K562 (cell line): Measurements from ENCODE around the gene AQP1. TPM values are rescaled to one million over a fixed set of nuclear protein-coding genes. Genes with fewer than 3 reads are reported as not detected.

Experiments
- ATAC-seq: fragments of 200-7000 bp; cut with Tn5 transposase; 3 replicates; pipeline ENCODE4 v1.9.1; 2020; ENCODE audit warnings: moderate library complexity
- BruUV-seq: library from RNA; stranded (reverse); fragments of 400-500 nt; replicated peaks from 2 replicates; lab custom pipeline; 2021; lab: Mats Ljungman, UMichigan
- CTCF ChIA-PET: fragments of 300-600 bp; formaldehyde crosslinking; extraction: SDS; loops from one replicate; lab custom pipeline; 2021; ENCODE audit warnings: low intra/inter-chr PET ratio; lab: Yijun Ruan, JAX
- POLR2A ChIA-PET: fragments of 300-600, 350-650 bp; sonication (Branson Sonifier 250); formaldehyde crosslinking; extraction: SDS; loops from one replicate; lab custom pipeline; 2021; ENCODE audit warnings: antibody characterized with exemption, inconsistent platforms; lab: Yijun Ruan, JAX
- DNase-seq, 4 experiments: peaks; one replicate each; pipeline versions ENCODE4 v3.0.0 to v3.0.0-alpha.2; 2011 to 2018; ENCODE audit warnings: low spot score in 3 of 4, mixed read lengths in 3 of 4; ENCODE audit errors: extremely low read depth in 1 of 4
- FAIRE-seq: peaks from 2 replicates; lab custom pipeline; 2011; peaks lifted over from hg19 to GRCh38; lab: Jason Lieb, UNC
- H2AFZ ChIP-seq: 2 replicates; pipeline ENCODE4 v1.6.0; 2011; ENCODE audit warnings: low read depth, low read length, control low read depth, inconsistent platforms
- H3K27ac ChIP-seq: fragments of 200-600 bp; 3 replicates; pipeline ENCODE4 v1.8.0; 2011; ENCODE audit warnings: low read depth, mild to moderate bottlenecking, control low read depth, inconsistent platforms, low read length, moderate library complexity, mixed read lengths; ENCODE audit errors: extremely low read depth
- H3K27me3 ChIP-seq, 2 experiments: fragments of 300-600 bp in 1 of 2; 2 replicates in 1 of 2; 3 replicates in 1 of 2; pipeline versions ENCODE4 v1.6.0 to v1.8.0; 2011; ENCODE audit warnings: inconsistent platforms in 2 of 2, low read length in 2 of 2, mild to moderate bottlenecking in 1 of 2, mixed read lengths in 1 of 2, moderate library complexity in 1 of 2; ENCODE audit not compliant: control insufficient read depth in 2 of 2, insufficient read depth in 2 of 2
- H3K36me3 ChIP-seq: fragments of 300-600 bp; 3 replicates; pipeline ENCODE4 v1.8.0; 2011; ENCODE audit warnings: mild to moderate bottlenecking, low read length, inconsistent platforms; ENCODE audit not compliant: control insufficient read depth, insufficient read depth
- H3K4me1 ChIP-seq, 2 experiments: fragments of 200-600 bp in 1 of 2; replicated peaks in 1 of 2; 2 replicates in 1 of 2; 3 replicates in 1 of 2; pipeline versions ENCODE4 v1.5.1 to v1.8.0; 2011; ENCODE audit warnings: inconsistent platforms in 2 of 2, low read length in 2 of 2, mild to moderate bottlenecking in 1 of 2, mixed read lengths in 1 of 2, moderate library complexity in 1 of 2; ENCODE audit not compliant: control insufficient read depth in 2 of 2, insufficient read depth in 2 of 2
- H3K4me2 ChIP-seq: 2 replicates; pipeline ENCODE4 v1.6.1; 2011; ENCODE audit warnings: low read length, control low read depth, inconsistent platforms, mixed read lengths; ENCODE audit not compliant: insufficient read depth
- H3K4me3 ChIP-seq: fragments of 200-600 bp; sonication (generic), shearing (Covaris generic); 2 replicates; pipeline ENCODE4 v1.5.1; 2016; ENCODE audit warnings: control low read depth, inconsistent platforms
- H3K79me2 ChIP-seq: fragments of 200-600 bp; 3 replicates; pipeline ENCODE4 v1.8.0; 2011; ENCODE audit warnings: low read length, inconsistent platforms; ENCODE audit not compliant: control insufficient read depth, insufficient read depth
- H3K9ac ChIP-seq, 2 experiments: 2 replicates each; pipeline versions ENCODE4 v1.6.0 to v1.6.1; 2011; ENCODE audit warnings: low read depth in 2 of 2, low read length in 2 of 2, control low read depth in 1 of 2, inconsistent platforms in 1 of 2, mild to moderate bottlenecking in 1 of 2, mixed read lengths in 1 of 2; ENCODE audit not compliant: insufficient read depth in 1 of 2
- H3K9me1 ChIP-seq: one replicate; pipeline ENCODE4 v1.6.0; 2011; ENCODE audit warnings: inconsistent platforms, mild to moderate bottlenecking, low read length, moderate library complexity; ENCODE audit not compliant: control insufficient read depth, insufficient read depth
- H3K9me3 ChIP-seq: replicated peaks from 2 replicates; pipeline ENCODE4 v1.5.1; 2011; ENCODE audit warnings: low read depth, low read length, inconsistent platforms; ENCODE audit not compliant: control insufficient read depth, insufficient read depth
- H4K20me1 ChIP-seq: replicated peaks from 2 replicates; pipeline ENCODE4 v1.6.1; 2011; ENCODE audit warnings: low read length, inconsistent platforms, mixed read lengths; ENCODE audit not compliant: control insufficient read depth, insufficient read depth
- RBBP5 ChIP-seq: fragments of 200-600 bp; sonication (generic); IDR thresholded peaks from 2 replicates; pipeline ENCODE4 v1.6.1; 2012; ENCODE audit warnings: borderline replicate concordance, mild to moderate bottlenecking, low read length, control low read depth, inconsistent platforms; ENCODE audit not compliant: insufficient read depth, poor library complexity, severe bottlenecking
- ZNF134 ChIP-seq: fragments of 250-450 bp; sonication (Bioruptor Pico); conservative IDR thresholded peaks from 2 replicates; pipeline ENCODE4 v1.4.0; 2020
- ZNF592 ChIP-seq: fragments of 450-650 bp; IDR thresholded peaks from 2 replicates; pipeline ENCODE4 v1.6.1; 2017; ENCODE audit warnings: antibody characterized with exemption, mild to moderate bottlenecking
- WGBS: fragments of 100-300 bp; shearing (Covaris generic); methylation state at CpG from one replicate; pipeline ENCODE4 v1.1.6; 2016; ENCODE audit warnings: low coverage, mixed read lengths; ENCODE audit not compliant: insufficient coverage; ENCODE audit errors: missing lambda C conversion rate; 5-methylcytosine and 5-hydroxymethylcytosine counted together
- in situ Hi-C: fragments of 300-500 bp; cut with MboI; formaldehyde crosslinking; loops from 4 replicates; pipeline ENCODE4 v1.15.0; 2018; ENCODE audit warnings: inconsistent platforms, mixed read lengths
- intact Hi-C: fragments of 100-400 bp; cut with micrococcal nuclease; formaldehyde crosslinking; loops from 2 replicates; pipeline ENCODE4 v1.14.2; 2022
- polyA plus RNA-seq, 8 experiments: library from polyadenylated mRNA; depleted of rRNA in 4 of 8; stranded (reverse) in 5 of 8; unstranded in 3 of 8; fragments of >200 nt; fragmentation: Nextera tagmentation in 2 of 8; fragmentation: Illumina TruSeq in 1 of 8; extraction: Ambion mirVana in 2 of 8; extraction: Trizol in 1 of 8; gene quantifications; 2 replicates each; pipeline versions ENCODE4 v1.2.1 to v1.2.3, GENCODE V29; 2011 to 2014; ENCODE audit warnings: inconsistent platforms in 1 of 8, missing spikeins in 1 of 8
- total RNA-seq, 7 experiments: library from RNA; depleted of rRNA in 6 of 7; stranded (reverse); fragments of >200 nt in 6 of 7; fragmentation: Illumina TruSeq in 2 of 7; extraction: Trizol in 2 of 7; gene quantifications; 2 replicates each; pipeline versions ENCODE4 v1.2.1 to v1.2.3, GENCODE V29; 2011 to 2021; ENCODE audit warnings: low replicate concordance in 1 of 7

The AQP1 gene
- total and polyA plus RNA-seq, 9 of the 15 experiments (the other 6 are each of a cell fraction or from before 2014, with no cell fraction given) = 0.18 to 12.6 (median 4.1) TPM

- H3K27me3 ChIP-seq = no peaks in the 10 kb centered on the region
- 82% methylated on average over 4 of the region's 4 CpGs for whole genome bisulfite sequencing
- CTCF ChIA-PET = no interaction called here
These were observed 5.7 kb downstream of the AQP1 start for GRCh38 chr7:30917216-30917893.

More at GRCh38 chr7:30917216-30917893, 5.7 kb downstream of the AQP1 start:
- POLR2A ChIA-PET = interaction anchor here (0.8 kb wide), 1 partner anchor 21 kb away, joined by 4 read pairs; no protein-coding TSS in a partner anchor
- Histone ChIP-seq H3K27ac (no peak overlapping the region; the same call in 2 of the 3 replicates), H3K9ac (no peak overlapping the region), H3K4me2 (no peak overlapping the region; the same call in 1 of the 2 replicates), H3K79me2 (no peaks in the 10 kb centered on the region; the same call in 2 of the 3 replicates), H4K20me1 (no peaks in the 10 kb centered on the region), H3K9me3 (no peaks in the 10 kb centered on the region), H3K36me3 (no peaks in the 10 kb centered on the region), H2AFZ (no peak overlapping the region), H3K9me1 (peaks cover 3% of the 10 kb centered on the region), H3K4me1 (peaks cover 82 to 87% of the 10 kb centered on the region in 2 experiments), H3K4me3 (no peak overlapping the region)
- intact Hi-C loops (no loop called here), in situ Hi-C loops (no loop called here)
- BruUV-seq = no TSS peak
- no peak for ATAC-seq
- no peak for TF ChIP-seq RBBP5
- 0 out of 2 replicates have a peak, but pooled peaks have one; percentile 24 for TF ChIP-seq ZNF592
- peak; percentile 88 for TF ChIP-seq ZNF134
- DNase-seq = no peak
- no peak for FAIRE-seq
